Activated CD8-positive, alpha-beta memory T cell treated with anti-CD3 and anti-CD28 coated beads, Interleukin-2, amount 50 U/mL, for 48 hours (primary cell): Measurements from ENCODE around the gene ARHGAP24.
"Not testable (repeated sequence)": the region's sequence is repeated elsewhere in the genome, so short reads cannot be mapped to it uniquely, and the experiment has no call there.

Experiments used
- DNase-seq: peaks from one replicate; pipeline ENCODE4 v3.0.0-alpha.2; 2020

The ARHGAP24 gene

GRCh38 chr4:85870298-85871083 lies 395.5 kb downstream of the ARHGAP24 start:
- no peak for DNase-seq

- no peak for DNase-seq
Observed at GRCh38 chr4:85873566-85873965, 398.6 kb downstream of the ARHGAP24 start.

- DNase-seq = no peak
Observed at GRCh38 chr4:85879518-85879917, 404.6 kb downstream of the ARHGAP24 start.

- DNase-seq = no peak
Observed at GRCh38 chr4:85883180-85883579, 408.2 kb downstream of the ARHGAP24 start.

GRCh38 chr4:85884251-85884650 lies 409.3 kb downstream of the ARHGAP24 start:
- DNase-seq = no peak

- no peak for DNase-seq
Observed at GRCh38 chr4:85886665-85887064, 411.7 kb downstream of the ARHGAP24 start.

GRCh38 chr4:85889314-85889713 lies 414.4 kb downstream of the ARHGAP24 start:
- DNase-seq = no peak

GRCh38 chr4:85895755-85896154 lies 420.8 kb downstream of the ARHGAP24 start:
- DNase-seq = no peak

- no peak for DNase-seq
Observed at GRCh38 chr4:85898231-85898630, 423.3 kb downstream of the ARHGAP24 start.

- no peak for DNase-seq
Observed at GRCh38 chr4:85901500-85901899, 426.6 kb downstream of the ARHGAP24 start.

- not testable (repeated sequence) for DNase-seq
Observed at GRCh38 chr4:85902647-85903046, 427.7 kb downstream of the ARHGAP24 start.

GRCh38 chr4:85905761-85906160 lies 430.8 kb downstream of the ARHGAP24 start:
- no peak for DNase-seq

- DNase-seq = no peak
Observed at GRCh38 chr4:85907001-85907400, 432.1 kb downstream of the ARHGAP24 start.

GRCh38 chr4:85909851-85910250 lies 434.9 kb downstream of the ARHGAP24 start:
- DNase-seq = no peak

GRCh38 chr4:85910985-85911384 lies 436.0 kb downstream of the ARHGAP24 start:
- no peak for DNase-seq

GRCh38 chr4:85913931-85914694 lies 439.2 kb downstream of the ARHGAP24 start:
- no peak for DNase-seq

GRCh38 chr4:85915570-85915969 lies 440.6 kb downstream of the ARHGAP24 start:
- not testable (repeated sequence) for DNase-seq

GRCh38 chr4:85919200-85919887 lies 444.4 kb downstream of the ARHGAP24 start:
- DNase-seq = no peak

- DNase-seq = no peak
Observed at GRCh38 chr4:85925071-85925470, 450.1 kb downstream of the ARHGAP24 start.

- no peak for DNase-seq
Observed at GRCh38 chr4:85928775-85929591, 454.0 kb downstream of the ARHGAP24 start.

- DNase-seq = no peak
Observed at GRCh38 chr4:85929961-85930665, 455.2 kb downstream of the ARHGAP24 start.
